OCI-M2 (cell line): ENCODE results near the gene SLC66A1.

Experiments used
- DNase-seq: peaks from one replicate; lab custom pipeline; 2025; ENCODE audit not compliant: unreplicated experiment; lab: John Stamatoyannopoulos, UW

SLC66A1 gene

GRCh38 chr1:19324665-19324990, 12.5 kb downstream of the SLC66A1 start:
- DNase-seq = no peak

GRCh38 chr1:19325368-19325957, 13.3 kb downstream of the SLC66A1 start:
- peak; percentile 52 for DNase-seq

- DNase-seq = no peak
These were observed 14.0 kb downstream of the SLC66A1 start for GRCh38 chr1:19325958-19326747.

- DNase-seq = no peak
These were observed 14.6 kb downstream of the SLC66A1 start for GRCh38 chr1:19326748-19327065.

GRCh38 chr1:19327301-19327700, 15.2 kb downstream of the SLC66A1 start:
- no peak for DNase-seq

- DNase-seq = no peak
These were observed 15.6 kb downstream of the SLC66A1 start for GRCh38 chr1:19327736-19328135.

- no peak for DNase-seq
These were observed 16.4 kb downstream of the SLC66A1 start for GRCh38 chr1:19328486-19328885.

GRCh38 chr1:19329188-19329587, 17.1 kb downstream of the SLC66A1 start:
- DNase-seq = no peak

GRCh38 chr1:19329611-19330010, 17.5 kb downstream of the SLC66A1 start:
- DNase-seq = no peak

GRCh38 chr1:19330449-19331135, 18.5 kb downstream of the SLC66A1 start:
- DNase-seq = no peak

- DNase-seq = no peak
These were observed 19.2 kb downstream of the SLC66A1 start for GRCh38 chr1:19331262-19331878.

- no peak for DNase-seq
These were observed 20.7 kb downstream of the SLC66A1 start for GRCh38 chr1:19332832-19333231.

GRCh38 chr1:19333587-19334354, 21.6 kb downstream of the SLC66A1 start:
- no peak for DNase-seq

GRCh38 chr1:19336543-19336942, 24.4 kb downstream of the SLC66A1 start:
- DNase-seq = no peak

- no peak for DNase-seq
These were observed 25.2 kb downstream of the SLC66A1 start for GRCh38 chr1:19337289-19337688.

GRCh38 chr1:19338323-19338762, 26.2 kb downstream of the SLC66A1 start:
- no peak for DNase-seq

- no peak for DNase-seq
These were observed 27.2 kb downstream of the SLC66A1 start for GRCh38 chr1:19339214-19339861.

GRCh38 chr1:19340387-19340937, 28.3 kb downstream of the SLC66A1 start:
- DNase-seq = no peak

GRCh38 chr1:19341201-19342061, 29.3 kb downstream of the SLC66A1 start:
- DNase-seq = no peak
